Endothelial cell of umbilical vein (primary cell): ENCODE results near the gene RNF144B. TPM values are rescaled to one million over a fixed set of nuclear protein-coding genes. Genes with fewer than 3 reads are reported as not detected.

Source experiments
- polyA plus RNA-seq, 4 experiments: library from polyadenylated mRNA; depleted of rRNA in 3 of 4; stranded (reverse) in 3 of 4; unstranded in 1 of 4; fragments of >200 nt; gene quantifications; 2 replicates each; pipeline versions ENCODE4 v1.2.1 to v1.2.3, GENCODE V29; 2011 to 2012; ENCODE audit warnings: missing spikeins in 1 of 4
- total RNA-seq: library from RNA; stranded (reverse); gene quantifications from 2 replicates; pipeline ENCODE4 v1.2.3, GENCODE V29; 2021

The RNF144B gene
- total and polyA plus RNA-seq, 2 donors (not counting 3 experiments of a cell fraction or from before 2014, with no cell fraction given): 18.1 to 97.3 TPM

Other genes starting within 250 kb of the RNF144B start
- gene TPMT, start 232.3 kb upstream of the RNF144B start, total RNA-seq: 10.9 and 11.1 TPM in 2 replicates
- gene TPMT, start 232.3 kb upstream of the RNF144B start, polyA plus RNA-seq: 6.2 and 6.5 TPM in 2 replicates
- gene KDM1B, start 231.9 kb upstream of the RNF144B start, total RNA-seq: 9.6 and 10.8 TPM in 2 replicates
- gene KDM1B, start 231.9 kb upstream of the RNF144B start, polyA plus RNA-seq: 2.5 and 3.0 TPM in 2 replicates
- 118 and 120 TPM in 2 replicates for gene DEK, start 122.8 kb upstream of the RNF144B start, total RNA-seq
- 14.5 and 19.0 TPM in 2 replicates for gene DEK, start 122.8 kb upstream of the RNF144B start, polyA plus RNA-seq